ENCODE data around the gene SSC4D.

The SSC4D gene

GRCh38 chr7:76349313-76349885, 60.1 kb downstream of the SSC4D start:
- DNase-seq: no peak
- H3K4me3 ChIP-seq: no peak overlapping the region
- no peak overlapping the region for H3K27ac ChIP-seq
- no peaks in the 10 kb centered on the region for H3K9me3 ChIP-seq
- no peaks in the 10 kb centered on the region for H3K27me3 ChIP-seq
- peaks cover 0 to 48% (median 10%) of the 10 kb centered on the region in 4 donors for H3K4me1 ChIP-seq
- intact Hi-C loops (cut with DNase I; ENCODE audit: low total_unique reads): no loop called here
- H3K36me3 ChIP-seq: peaks cover 38 to 58% (median 54%) of the 10 kb centered on the region in 3 donors
- no peak for TF ChIP-seq CTCF (IDR thresholded peaks at IDR 0.05)

- Histone ChIP-seq H3K27me3 (no peaks in the 10 kb centered on the region), H3K4me1 (peaks cover 0 to 32% (median 6%) of the 10 kb centered on the region in 4 donors), H3K4me3 (no peak overlapping the region), H3K36me3 (peaks cover 41 to 71% (median 71%) of the 10 kb centered on the region in 3 donors), H3K9me3 (no peaks in the 10 kb centered on the region), H3K27ac (no peak overlapping the region)
- DNase-seq: no peak
- TF ChIP-seq CTCF (IDR thresholded peaks at IDR 0.05): no peak
- intact Hi-C loops (cut with DNase I; ENCODE audit: low total_unique reads): no loop called here
Measured at GRCh38 chr7:76347710-76348109, 61.8 kb downstream of the SSC4D start.

- intact Hi-C loops (cut with DNase I; ENCODE audit: low total_unique reads): no loop called here
- no peak for TF ChIP-seq CTCF (IDR thresholded peaks at IDR 0.05)
- peaks cover 0 to 29% (median 7%) of the 10 kb centered on the region in 4 donors for H3K4me1 ChIP-seq
- H3K36me3 ChIP-seq: peaks cover 41 to 72% (median 71%) of the 10 kb centered on the region in 3 donors
- no peak overlapping the region for H3K4me3 ChIP-seq
- peak in 1 of 2 donors; percentile 29 for DNase-seq
- H3K27me3 ChIP-seq: no peaks in the 10 kb centered on the region
- H3K9me3 ChIP-seq: no peaks in the 10 kb centered on the region
- H3K27ac ChIP-seq: no peak overlapping the region
Measured at GRCh38 chr7:76346778-76347177, 62.7 kb downstream of the SSC4D start.

GRCh38 chr7:76346097-76346496, 63.4 kb downstream of the SSC4D start:
- H3K4me3 ChIP-seq: no peak overlapping the region
- no peaks in the 10 kb centered on the region for H3K27me3 ChIP-seq
- no peak for DNase-seq
- H3K9me3 ChIP-seq: no peaks in the 10 kb centered on the region
- peaks cover 41 to 72% (median 71%) of the 10 kb centered on the region in 3 donors for H3K36me3 ChIP-seq
- H3K4me1 ChIP-seq: peaks cover 0 to 29% (median 9%) of the 10 kb centered on the region in 4 donors
- no peak for TF ChIP-seq CTCF (IDR thresholded peaks at IDR 0.05)
- intact Hi-C loops (cut with DNase I; ENCODE audit: low total_unique reads): no loop called here
- H3K27ac ChIP-seq: no peak overlapping the region

DNA sequence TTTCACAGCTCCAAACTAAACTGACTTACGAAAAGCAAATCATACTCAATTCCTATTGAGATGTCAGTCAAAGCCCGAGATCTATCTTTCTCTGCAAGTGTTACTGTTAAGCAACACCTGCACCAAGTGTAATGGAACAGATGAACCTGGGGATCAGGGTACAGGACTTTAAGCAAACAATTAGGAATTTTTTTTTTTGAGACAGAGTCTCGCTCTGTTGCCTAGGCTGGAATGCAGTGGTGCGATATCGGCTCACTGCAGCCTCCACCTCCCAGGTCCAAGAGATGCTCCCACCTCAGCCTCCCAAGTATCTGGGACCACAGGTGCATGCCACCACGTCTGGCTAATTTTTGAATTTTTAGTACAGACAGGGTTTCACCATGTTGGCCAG, 65.6 kb downstream of the SSC4D start:
- peak in 1 of 2 donors; percentile 5 for DNase-seq
- peaks cover 0 to 47% (median 24%) of the 10 kb centered on the region in 4 donors for H3K4me1 ChIP-seq
- intact Hi-C loops (cut with DNase I; ENCODE audit: low total_unique reads): no loop called here
- H3K4me3 ChIP-seq: no peak overlapping the region
- no peak overlapping the region for H3K27ac ChIP-seq
- H3K27me3 ChIP-seq: no peaks in the 10 kb centered on the region
- TF ChIP-seq CTCF (IDR thresholded peaks at IDR 0.05): no peak
- no peaks in the 10 kb centered on the region for H3K9me3 ChIP-seq
- H3K36me3 ChIP-seq: peaks cover 26 to 55% (median 53%) of the 10 kb centered on the region in 3 donors
